Suppressor macrophage treated with lipopolysaccharide for 4 hours (primary cell): ENCODE results near the gene NRIP2.

ENCODE experiments used
- DNase-seq: peaks from one replicate; pipeline ENCODE4 v3.0.0-alpha.2; 2020

NRIP2 gene

DNA sequence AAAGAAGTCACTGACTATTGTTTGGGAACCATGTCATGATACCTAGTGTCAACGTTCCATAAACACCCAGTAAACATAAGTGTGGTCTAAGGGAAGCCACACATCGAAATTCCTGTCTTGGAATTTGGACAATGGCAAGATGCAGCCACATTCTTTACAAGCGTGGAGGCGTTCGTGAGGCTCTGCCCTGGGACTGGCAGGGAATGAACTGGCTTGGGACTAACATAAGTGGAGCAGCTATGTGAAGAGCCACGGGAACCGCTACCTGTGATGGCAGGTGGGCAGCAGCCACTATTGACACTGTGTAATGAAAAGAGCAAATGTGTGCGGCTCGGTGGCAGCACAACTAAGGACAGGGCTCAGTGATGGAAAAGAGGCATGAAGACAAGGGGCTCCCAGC is 10.0 kb upstream of the NRIP2 start:
- DNase-seq = no peak

DNA sequence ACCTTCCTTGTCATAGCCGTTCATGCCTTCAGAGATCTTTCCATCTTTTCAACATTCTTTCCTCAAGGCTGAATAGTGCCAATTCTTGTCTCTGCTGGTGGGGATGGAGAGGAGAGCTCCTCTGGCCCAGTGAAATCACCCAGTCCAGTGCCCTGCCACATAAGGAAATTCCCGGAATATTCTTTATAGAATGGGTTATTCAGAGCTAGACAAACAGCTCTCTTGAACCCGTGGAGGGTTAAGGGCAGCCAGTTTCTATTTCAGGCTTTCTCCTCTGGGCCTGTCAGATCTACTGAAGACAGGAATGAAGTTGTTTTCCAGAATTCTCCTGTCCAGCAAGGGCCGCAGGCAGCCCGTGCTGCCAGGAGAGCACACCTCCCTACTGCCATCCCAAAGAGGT is 8.1 kb upstream of the NRIP2 start:
- DNase-seq = no peak

DNA sequence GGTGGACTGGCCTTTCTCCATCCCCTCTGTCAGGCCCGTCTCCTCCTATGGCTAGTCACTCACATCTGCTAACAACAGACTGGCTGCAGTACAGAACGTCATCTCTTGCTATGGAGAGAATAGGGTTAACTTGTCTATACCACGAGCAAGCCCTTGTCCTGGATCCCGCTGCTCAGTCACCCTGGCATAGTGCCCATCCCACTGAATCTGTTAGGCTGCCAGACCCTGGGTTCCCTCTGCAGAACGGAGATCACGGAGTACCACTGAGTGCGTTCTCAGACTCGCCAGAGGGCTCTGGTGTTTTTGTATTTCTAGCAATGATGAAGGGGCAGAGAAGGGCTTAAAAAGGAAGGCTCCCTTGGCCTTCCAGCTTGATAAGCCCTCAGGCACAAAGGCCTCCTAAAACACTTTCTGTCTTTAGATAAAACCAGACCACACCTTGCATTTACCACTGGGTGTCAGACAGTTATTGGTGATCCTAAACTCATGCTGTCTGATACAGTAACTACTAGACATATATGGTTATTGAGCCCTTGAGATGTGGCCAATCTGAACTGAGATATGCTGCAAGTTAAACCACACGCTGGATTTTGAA is 6.3 kb upstream of the NRIP2 start:
- no peak for DNase-seq

DNA sequence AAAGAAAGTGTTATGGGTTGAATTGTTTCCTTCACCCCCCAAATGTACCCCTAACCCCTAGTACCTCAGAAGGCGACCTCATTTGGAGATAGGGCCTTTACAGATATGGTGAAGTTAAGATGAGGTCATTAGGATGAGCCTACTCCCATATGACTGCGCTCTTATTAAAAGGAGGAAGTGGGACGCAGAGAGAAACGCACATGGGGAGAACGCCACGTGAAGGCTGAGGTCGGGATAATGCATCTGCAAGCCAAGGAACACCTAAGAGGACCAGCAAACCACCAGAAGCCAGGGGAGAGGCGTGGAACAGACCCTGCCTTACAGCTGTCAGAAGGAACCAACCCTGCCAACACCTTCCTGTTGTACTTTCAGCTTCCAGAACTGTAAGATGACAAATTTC is 1.7 kb upstream of the NRIP2 start:
- peak; percentile 65 for DNase-seq

DNA sequence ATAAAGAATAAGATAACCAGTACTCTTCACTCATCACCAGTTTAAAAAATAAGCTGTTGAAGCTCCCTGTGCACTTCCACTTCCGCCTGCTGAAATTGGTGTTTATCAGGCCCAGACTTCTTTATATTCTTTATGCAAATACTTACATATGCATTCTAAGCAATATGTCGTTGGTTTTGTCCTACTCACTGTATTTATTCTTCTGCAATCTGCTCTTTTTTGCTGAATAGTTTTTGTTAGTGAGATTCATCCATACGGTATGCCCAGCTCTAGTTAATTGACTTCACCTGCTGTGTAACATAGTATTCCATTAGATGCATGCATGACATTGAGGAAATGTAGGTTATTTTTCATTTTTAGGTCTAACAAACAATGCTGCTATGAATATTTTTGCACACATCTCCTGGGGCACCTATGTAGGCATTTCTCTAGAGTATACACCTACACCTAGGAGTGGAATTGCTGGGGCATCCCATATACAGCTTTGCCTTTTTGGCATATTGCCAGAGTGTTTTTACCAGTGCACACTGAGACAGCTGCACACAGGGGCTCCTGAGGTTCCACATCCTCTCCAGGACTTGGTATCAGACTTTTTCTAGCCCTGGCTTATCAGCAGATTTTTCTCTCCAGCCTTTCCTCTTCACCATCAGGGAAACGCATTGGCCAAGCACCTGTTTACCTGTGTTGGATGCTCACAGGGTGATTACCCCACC is 1.0 kb upstream of the NRIP2 start:
- no peak for DNase-seq

DNA sequence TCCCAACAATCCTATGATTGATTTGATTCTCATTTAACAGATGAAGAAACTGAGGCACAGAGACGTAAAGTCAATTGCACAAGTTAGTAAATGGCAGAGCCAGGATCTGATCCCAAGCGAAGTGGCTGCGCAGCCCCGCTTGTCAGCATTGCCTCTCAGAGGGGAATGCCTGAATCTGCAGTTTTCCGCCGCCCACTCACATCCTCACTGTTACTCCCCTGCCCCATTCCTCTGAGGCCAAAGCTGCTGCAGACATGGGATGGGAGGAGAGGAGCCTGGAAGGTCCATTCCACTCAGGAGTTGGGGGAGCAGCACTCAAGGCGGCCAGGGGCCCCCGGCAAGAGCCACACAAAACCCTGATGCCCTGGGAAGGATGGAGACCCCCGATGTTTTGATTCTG is 1.0 kb downstream of the NRIP2 start:
- no peak for DNase-seq

DNA sequence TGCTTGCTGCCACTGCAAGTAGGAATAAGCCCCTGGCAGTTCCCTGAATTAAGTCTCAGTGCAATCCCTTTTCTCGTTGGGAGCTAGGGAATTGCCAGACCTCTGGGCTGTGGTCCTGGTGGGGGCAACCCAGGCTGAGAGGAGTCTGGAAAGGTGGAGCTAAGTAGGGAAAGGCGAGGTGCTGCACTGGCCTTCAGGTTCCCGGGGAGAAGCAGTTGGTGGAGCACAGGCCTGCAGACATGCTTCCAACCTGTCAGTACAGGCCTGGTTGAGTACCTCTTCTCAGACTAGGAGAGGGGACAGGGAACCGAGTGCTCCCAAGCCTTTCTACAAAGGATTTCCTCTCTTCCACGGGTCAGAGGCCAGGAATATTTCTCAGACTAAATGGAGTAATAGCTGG is 1.5 kb downstream of the NRIP2 start:
- DNase-seq = no peak

DNA sequence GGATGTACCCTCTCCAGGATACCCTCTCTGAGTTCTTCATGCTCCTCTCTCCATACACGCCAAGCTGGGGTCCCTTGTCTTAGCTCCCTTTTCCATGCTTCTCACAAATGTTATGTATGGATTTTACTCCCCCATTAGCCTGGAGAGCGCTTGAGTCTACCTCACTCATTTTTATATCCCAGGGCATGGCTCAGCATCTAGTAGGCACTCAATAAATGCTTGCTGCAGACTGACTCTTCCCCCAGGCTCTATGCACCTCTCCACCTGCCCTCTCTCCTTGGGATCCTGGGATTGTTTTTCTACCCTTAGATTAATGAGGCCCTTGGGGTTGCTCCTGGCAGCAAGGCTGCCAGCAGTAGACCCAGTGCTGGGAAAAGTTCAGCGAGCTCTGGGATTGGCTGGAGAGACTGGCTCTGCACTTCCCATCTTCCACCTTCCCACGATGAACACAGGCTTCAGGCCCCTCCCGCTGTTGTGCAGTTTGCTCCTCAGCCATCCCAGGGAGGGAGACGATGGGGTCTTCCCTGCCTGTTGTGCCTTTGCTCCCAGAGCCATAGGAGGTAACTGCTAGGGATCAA is 2.2 kb downstream of the NRIP2 start:
- DNase-seq = no peak

DNA sequence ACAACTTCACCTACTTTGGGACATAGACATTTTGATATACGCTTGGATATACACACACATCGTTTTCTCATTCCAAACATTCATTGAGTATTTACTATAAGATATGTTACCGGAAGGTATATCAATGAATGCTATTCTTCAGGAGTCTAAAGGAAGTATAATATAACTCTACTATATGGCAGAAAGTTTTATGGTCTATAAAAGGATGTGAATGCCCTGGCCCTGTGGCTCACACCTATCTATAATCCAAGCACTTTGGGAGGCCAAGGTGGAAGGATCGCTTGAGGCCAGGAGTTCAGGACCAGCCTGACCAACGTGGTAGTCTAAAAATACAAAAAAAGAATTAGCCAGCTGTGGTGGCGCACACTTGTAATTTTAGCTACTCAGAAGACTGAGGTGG is 5.6 kb downstream of the NRIP2 start:
- no peak for DNase-seq

DNA sequence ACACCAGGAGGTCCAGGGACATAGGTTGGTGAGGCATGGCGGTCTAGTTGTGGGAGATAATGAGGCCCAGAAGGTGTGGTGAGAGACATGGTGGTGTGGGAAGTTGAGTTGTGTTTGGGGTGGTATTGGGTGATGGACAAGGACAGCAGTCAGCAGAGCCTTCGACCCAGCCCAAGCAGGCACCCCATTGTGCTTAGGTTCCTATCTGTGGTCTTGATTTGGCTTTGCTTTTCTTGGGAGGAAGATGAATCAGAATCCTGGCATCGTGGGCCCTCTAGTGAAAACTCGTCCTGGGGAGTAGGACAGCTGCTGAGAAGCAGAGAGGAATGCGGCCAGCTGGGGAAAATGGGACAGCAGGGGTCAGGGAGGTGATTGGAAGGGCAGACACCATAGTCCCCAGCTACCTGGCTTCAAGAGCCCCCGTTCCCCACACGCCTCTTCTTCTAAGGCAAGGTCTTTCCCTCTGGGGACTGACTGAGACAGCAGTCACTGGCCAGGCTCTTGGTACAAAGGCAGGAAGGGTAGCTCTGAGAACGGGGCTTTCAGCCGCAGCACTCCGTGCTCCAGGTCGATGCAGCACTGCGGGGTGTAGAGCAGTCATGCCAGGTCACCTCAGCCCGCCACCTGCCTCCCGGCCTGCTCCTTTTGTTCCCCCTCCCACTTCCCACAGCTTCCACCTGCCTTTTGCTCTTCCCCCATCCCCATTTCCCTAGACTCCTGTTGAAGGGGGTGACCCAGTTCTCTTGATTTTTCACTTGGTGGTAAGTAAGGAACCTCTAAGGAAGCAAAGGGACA is 7.9 kb downstream of the NRIP2 start:
- DNase-seq = no peak

DNA sequence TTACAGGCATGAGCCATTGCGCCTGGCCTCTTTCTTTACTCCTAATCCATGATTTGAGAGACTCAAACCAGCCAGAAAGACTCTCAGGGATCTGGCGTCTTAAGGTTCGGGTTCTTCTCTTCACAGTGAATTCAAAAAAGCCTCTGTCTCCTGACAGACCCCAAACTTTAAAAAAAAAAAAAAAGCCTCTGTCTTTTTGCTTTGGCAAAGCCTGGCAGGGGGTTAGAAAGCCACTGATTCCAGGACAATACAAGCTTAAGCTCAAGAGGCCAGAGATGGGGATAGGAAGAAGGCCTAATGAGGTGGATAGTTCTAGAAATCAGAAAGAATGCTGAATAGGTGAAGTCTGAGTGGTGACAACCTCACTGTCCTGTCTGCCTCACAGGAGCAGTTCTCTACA is 8.8 kb downstream of the NRIP2 start:
- DNase-seq = no peak

DNA sequence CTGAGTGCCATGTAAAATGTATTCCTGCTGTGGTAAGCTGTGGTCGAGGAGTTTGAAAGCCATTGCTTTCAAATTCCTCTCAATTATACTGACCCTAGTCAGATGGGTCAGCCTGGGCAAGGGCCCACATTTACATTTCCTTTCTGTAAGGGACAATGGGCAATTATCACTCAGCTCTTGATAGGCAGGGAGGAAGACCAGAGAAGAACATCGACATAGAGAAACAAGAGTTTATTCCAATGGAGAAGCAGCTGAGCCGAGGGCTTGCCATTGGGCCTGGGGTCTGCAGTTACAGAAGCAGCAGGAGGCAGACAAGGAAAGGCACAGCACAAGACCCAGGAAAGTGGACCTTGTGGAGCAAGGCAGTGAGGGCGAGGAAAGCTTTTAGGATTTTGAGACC is 9.7 kb downstream of the NRIP2 start:
- no peak for DNase-seq

DNA sequence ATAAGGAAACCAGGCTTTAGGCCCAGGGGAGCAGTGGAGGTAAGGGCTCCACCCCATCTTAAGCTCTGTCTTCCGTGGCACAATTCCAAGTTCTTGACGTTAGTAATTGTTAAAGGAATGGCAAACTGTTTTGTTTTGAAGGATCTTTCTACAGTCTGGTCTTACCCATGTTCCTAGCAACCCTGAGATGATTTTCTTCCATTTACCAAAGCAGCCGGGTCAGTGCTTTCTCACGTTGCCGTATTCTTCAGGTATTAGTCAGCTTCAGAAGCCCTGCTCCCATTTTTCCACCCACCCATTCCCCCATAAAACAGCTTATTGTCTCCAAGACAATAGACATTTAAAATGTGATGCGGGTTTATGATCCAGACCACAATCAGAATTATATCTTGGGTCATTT is 10.3 kb downstream of the NRIP2 start:
- DNase-seq = no peak

DNA sequence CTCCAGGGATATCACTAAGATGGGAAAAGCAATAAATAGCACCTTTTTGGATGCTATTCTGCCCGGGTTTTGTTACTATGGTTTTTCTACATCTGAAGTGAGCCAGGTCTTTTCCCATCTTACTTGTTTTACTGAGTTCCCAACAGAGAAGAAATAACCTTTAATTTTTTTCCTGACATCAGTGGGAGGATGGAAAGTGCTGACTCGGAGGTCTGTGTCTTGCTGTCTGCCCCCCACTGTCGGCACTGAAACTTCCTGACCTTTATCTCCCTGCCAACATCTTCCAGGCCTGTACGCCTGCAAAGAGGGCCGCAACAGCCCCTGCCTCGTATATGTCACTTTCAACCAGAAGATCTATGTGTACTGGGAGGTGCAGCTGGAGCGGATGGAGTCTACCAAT is 11.4 kb downstream of the NRIP2 start:
- no peak for DNase-seq

DNA sequence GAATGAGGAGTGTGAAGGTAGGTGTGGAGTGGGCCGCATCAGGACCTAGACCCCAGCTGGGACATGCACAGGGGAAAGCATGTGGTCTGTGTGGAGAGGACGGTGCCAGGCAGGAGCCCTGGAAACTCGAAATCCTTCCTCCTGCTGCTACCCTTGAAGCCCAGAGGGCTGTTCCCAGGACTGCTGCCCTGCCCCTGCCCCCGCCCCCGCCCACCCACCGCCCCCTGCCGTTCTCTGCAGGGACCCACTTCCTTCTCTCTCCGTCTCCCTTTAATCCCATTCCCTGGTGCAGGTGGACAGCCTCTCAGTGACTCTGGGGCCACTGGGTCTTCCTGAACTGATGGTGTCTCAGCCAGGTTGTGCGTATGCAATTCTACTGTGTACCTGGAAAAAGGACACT is 14.4 kb downstream of the NRIP2 start:
- no peak for DNase-seq

DNA sequence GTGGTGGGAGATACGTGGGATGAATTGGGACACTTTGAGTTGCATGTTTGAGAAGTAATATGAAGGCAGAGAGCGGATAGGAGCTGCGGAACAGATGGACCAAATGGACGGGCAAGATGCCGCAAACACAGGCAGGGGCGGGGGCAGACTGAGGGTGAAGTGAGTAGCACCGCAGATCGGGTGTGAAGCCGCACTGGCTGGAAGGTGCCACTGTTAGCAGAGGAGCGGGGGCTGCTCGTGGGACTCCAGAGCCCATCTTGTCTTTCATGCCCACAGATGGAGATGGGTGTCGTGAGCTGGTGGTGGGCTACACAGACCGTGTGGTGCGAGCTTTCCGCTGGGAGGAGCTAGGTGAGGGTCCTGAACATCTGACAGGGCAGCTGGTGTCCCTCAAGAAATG is 15.0 kb downstream of the NRIP2 start:
- no peak for DNase-seq

DNA sequence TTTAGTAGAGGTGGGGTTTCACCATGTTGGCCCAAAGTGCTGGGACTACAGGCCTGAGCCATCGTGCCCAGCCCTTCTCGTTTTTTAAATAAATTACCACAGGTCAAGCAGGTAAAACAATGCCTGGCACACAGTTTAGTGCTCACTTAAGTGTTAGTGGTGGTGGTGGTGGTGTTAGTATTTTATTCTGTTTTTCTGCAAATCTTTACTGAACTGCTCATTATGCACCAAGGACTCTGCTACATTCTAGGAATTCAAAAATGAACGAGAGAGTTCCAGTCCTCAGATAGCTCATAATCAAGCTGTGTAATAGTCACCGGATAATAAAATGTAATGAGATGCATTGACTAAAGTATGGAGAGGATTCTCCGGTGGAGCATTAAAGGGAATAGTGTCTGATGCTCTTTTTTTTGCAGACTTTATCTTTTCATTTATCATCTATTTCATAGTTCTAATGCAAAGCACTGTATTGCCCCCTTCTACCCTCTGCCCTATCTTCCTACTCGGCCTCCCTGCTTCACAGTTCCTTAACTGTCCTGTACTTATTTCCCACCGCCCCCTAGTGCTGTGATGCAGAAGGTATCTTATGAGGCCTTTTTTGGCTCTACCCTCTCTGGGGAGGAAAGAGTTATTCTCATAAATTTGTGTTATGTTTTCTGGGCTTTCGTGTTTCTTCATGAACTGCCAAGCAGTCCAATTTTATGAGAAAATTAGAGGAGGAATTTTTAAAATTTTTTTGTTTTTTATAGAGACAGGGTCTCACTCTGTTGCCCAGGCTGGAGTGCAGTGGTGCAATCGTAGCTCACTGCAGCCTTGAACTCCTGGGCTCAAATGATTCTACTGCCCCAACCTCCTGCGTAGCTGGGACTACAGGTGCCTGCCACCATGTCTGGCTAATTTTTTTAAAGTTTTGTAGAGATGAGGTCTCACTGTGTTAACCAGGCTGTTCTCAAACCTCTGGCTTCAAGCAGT is 21.3 kb downstream of the NRIP2 start:
- DNase-seq = peak; percentile 75

DNA sequence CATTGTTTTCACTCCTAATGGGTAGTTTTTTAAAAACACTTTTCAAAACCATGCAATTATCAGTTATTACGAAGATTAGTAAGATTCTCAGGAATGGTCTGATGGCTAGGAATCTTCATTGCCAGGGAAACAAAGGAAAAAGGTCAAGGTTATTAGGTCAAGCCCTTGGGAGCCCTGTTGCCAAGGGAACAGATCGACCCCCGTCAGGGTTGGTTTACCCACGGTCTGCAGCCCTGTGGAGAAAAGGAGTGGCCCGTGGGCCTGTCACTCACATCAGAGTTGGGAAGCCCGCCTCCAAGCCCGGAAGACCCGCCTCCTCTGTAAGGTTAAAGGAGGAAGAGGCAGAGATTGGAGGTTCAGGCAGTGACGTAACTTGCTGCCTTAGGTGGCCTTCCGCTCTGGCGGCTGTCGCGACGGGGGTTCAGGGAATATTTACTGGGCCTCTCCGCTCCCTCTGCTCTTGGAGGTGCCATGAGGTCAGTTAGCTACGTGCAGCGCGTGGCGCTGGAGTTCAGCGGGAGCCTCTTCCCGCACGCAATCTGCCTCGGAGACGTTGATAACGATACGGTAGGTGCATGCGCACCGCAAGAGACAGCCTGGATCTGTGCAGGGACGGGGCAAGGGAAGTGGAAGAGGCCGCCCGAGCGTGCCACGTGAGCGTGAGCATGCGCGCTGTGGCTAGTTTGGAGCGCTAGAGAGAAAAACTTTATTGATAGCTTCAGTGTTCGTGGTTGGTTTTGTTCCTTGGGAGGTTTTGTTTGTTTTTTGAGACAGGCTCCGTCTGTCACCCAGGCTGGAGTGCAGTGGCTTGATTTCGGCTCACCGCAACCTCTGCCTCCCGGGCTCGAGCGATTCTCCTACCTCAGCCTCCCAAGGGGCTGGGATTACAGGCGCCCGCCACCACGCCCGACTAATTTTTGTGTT is 22.3 kb downstream of the NRIP2 start, which contains the start of gene ITFG2:
Gene ITFG2, plus strand, starts transcription at position 379 of the 924 bp plus-strand sequence. Its CDS starts 93 bp downstream, at position 472.
- DNase-seq = peak; percentile 99

DNA sequence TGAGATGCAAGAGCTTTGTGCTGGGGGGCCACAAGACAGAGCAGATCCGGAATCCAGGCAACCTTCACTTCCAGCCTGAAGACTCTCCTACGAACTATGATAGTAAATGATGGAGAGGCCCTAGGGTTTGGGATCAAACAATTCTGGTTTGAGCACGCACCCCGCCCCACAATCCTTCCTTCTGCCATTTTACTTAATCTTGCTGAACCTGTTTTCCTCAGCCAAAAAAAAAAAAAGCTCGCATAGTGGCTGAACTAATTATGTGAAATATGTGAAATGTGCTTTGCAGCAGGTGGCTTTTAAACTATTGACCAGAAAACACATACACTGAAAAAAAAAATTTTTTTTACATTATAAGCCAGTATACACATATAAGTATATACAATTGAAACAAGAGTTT is 23.0 kb downstream of the NRIP2 start:
- no peak for DNase-seq

DNA sequence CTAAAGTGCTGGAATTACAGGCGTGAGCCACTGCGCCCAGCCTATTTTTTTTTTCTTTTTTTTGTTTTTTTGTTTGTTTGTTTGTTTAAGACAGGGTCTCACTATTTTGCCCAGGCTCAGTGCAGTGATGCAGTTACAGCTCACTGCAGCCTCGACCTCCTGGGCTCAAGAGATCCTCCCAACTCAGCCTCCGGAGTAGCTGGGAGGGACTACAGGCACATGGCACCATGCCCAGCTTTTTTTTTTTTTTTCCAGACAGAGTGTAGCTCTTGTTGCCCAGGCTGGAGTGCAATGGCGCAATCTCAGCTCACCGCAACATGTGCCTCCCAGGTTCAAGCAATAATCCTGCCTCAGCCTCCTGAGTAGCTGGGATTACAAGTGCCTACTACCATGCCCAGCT is 28.1 kb downstream of the NRIP2 start:
- DNase-seq = no peak

DNA sequence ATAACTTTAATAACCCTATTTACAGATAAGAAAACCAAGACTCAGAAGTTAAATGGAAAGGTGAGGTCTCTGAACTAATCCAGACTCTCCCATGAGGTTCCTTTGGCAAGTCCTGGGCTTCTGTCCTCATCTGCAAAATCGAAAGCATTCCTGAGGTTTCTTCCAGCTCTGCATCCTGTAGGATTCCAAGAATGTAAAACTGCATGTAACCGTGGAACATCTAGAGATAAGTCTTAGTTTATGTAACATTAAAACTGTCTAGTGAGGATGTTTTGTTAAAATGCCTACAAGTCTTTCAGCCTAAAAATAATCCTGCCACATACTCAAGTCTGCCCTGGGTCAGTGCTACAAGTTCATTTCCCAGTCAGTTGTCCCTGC is 29.7 kb downstream of the NRIP2 start:
- DNase-seq = no peak
